NCI-H128 (cell line): ENCODE measurements around the gene GALNT10.

Experiments used
- DNase-seq: peaks from one replicate; lab custom pipeline; 2025; ENCODE audit not compliant: unreplicated experiment; lab: John Stamatoyannopoulos, UW

GALNT10 gene

GRCh38 chr5:154287136-154287535, 96.6 kb downstream of the GALNT10 start:
- no peak for DNase-seq

- no peak for DNase-seq
Measured at GRCh38 chr5:154288145-154288544, 97.6 kb downstream of the GALNT10 start.

GRCh38 chr5:154291917-154292316, 101.4 kb downstream of the GALNT10 start:
- DNase-seq: no peak

GRCh38 chr5:154293219-154293618, 102.7 kb downstream of the GALNT10 start:
- no peak for DNase-seq

- DNase-seq: no peak
Measured at GRCh38 chr5:154295551-154295950, 105.0 kb downstream of the GALNT10 start.

GRCh38 chr5:154296525-154297159, 106.1 kb downstream of the GALNT10 start:
- no peak for DNase-seq

GRCh38 chr5:154298065-154298464, 107.5 kb downstream of the GALNT10 start:
- DNase-seq: no peak

- DNase-seq: no peak
Measured at GRCh38 chr5:154300207-154300883, 109.8 kb downstream of the GALNT10 start.

GRCh38 chr5:154301726-154302125, 111.2 kb downstream of the GALNT10 start:
- DNase-seq: no peak

GRCh38 chr5:154302161-154302560, 111.6 kb downstream of the GALNT10 start:
- no peak for DNase-seq

- DNase-seq: no peak
Measured at GRCh38 chr5:154303133-154303532, 112.6 kb downstream of the GALNT10 start.

GRCh38 chr5:154308443-154309370, 118.2 kb downstream of the GALNT10 start:
- DNase-seq: no peak

GRCh38 chr5:154309371-154309745, 118.8 kb downstream of the GALNT10 start:
- no peak for DNase-seq

- DNase-seq: no peak
Measured at GRCh38 chr5:154309805-154310204, 119.3 kb downstream of the GALNT10 start.

- DNase-seq: no peak
Measured at GRCh38 chr5:154311362-154311761, 120.8 kb downstream of the GALNT10 start.

- no peak for DNase-seq
Measured at GRCh38 chr5:154312000-154312399, 121.5 kb downstream of the GALNT10 start.

GRCh38 chr5:154312576-154312975, 122.0 kb downstream of the GALNT10 start:
- no peak for DNase-seq

GRCh38 chr5:154313360-154314017, 123.0 kb downstream of the GALNT10 start:
- DNase-seq: no peak

- no peak for DNase-seq
Measured at GRCh38 chr5:154315196-154315595, 124.7 kb downstream of the GALNT10 start.

GRCh38 chr5:154315756-154316155, 125.2 kb downstream of the GALNT10 start:
- no peak for DNase-seq

GRCh38 chr5:154316223-154316935, 125.8 kb downstream of the GALNT10 start:
- no peak for DNase-seq
